Stimulated activated CD4-positive, alpha-beta T cell treated with anti-CD3 and anti-CD28 coated beads, Interleukin-15, amount 100 ng/mL, for 48 hours (primary cell): ENCODE data around the gene PLEKHH1.
"Not testable (repeated sequence)": the region's sequence is repeated elsewhere in the genome, so short reads cannot be mapped to it uniquely, and the experiment has no call there.

Experiments
- DNase-seq, 2 donors: peaks; one replicate each; pipeline ENCODE4 v3.0.0-alpha.2; 2020; ENCODE audit warnings: low read depth in 2 of 2

Gene PLEKHH1

GRCh38 chr14:67533754-67534085, 630 bp downstream of the PLEKHH1 start:
- DNase-seq = no peak

GRCh38 chr14:67536087-67536486, 3.0 kb downstream of the PLEKHH1 start:
- DNase-seq = no peak

- no peak for DNase-seq
Observed at GRCh38 chr14:67537736-67538135, 4.6 kb downstream of the PLEKHH1 start.

GRCh38 chr14:67538501-67538900, 5.4 kb downstream of the PLEKHH1 start:
- no peak for DNase-seq

GRCh38 chr14:67539116-67539515, 6.0 kb downstream of the PLEKHH1 start:
- no peak for DNase-seq

- peak in 1 of 2 donors; percentile 14 for DNase-seq
Observed at GRCh38 chr14:67541448-67542387, 8.6 kb downstream of the PLEKHH1 start.

GRCh38 chr14:67542620-67543019, 9.5 kb downstream of the PLEKHH1 start:
- not testable (repeated sequence) for DNase-seq

- DNase-seq = no peak
Observed at GRCh38 chr14:67544590-67544989, 11.5 kb downstream of the PLEKHH1 start.

GRCh38 chr14:67547224-67547780, 14.2 kb downstream of the PLEKHH1 start:
- no peak for DNase-seq

GRCh38 chr14:67549734-67550133, 16.6 kb downstream of the PLEKHH1 start:
- DNase-seq = no peak

- DNase-seq = no peak
Observed at GRCh38 chr14:67551123-67551522, 18.0 kb downstream of the PLEKHH1 start.

- DNase-seq = no peak
Observed at GRCh38 chr14:67551940-67552339, 18.9 kb downstream of the PLEKHH1 start.

- DNase-seq = no peak
Observed at GRCh38 chr14:67553547-67553946, 20.5 kb downstream of the PLEKHH1 start.

GRCh38 chr14:67554341-67554740, 21.3 kb downstream of the PLEKHH1 start:
- DNase-seq = no peak

GRCh38 chr14:67555518-67556090, 22.5 kb downstream of the PLEKHH1 start:
- DNase-seq = no peak

GRCh38 chr14:67556671-67557070, 23.6 kb downstream of the PLEKHH1 start:
- DNase-seq = no peak

- no peak for DNase-seq
Observed at GRCh38 chr14:67557118-67557517, 24.0 kb downstream of the PLEKHH1 start.

GRCh38 chr14:67557656-67558055, 24.6 kb downstream of the PLEKHH1 start:
- DNase-seq = no peak

- no peak for DNase-seq
Observed at GRCh38 chr14:67559639-67560038, 26.5 kb downstream of the PLEKHH1 start.

- DNase-seq = no peak
Observed at GRCh38 chr14:67562025-67562775, 29.1 kb downstream of the PLEKHH1 start.

GRCh38 chr14:67562776-67563150, 29.7 kb downstream of the PLEKHH1 start:
- DNase-seq = no peak

- DNase-seq = no peak
Observed at GRCh38 chr14:67564236-67564635, 31.1 kb downstream of the PLEKHH1 start.
